ENCODE measurements around the gene TMPRSS3.

GRCh38 chr21:42344631-42345030 is 51.2 kb downstream of the TMPRSS3 start:
- TF ChIP-seq CBX5 (CRISPR knock-in tag; IDR thresholded peaks at IDR 0.05; ENCODE audit: borderline replicate concordance) (no peak), NFKB2 (CRISPR knock-in tag; IDR thresholded peaks at IDR 0.05; ENCODE audit: borderline replicate concordance) (no peak), ESRRA (CRISPR knock-in tag; IDR thresholded peaks at IDR 0.05; ENCODE audit: low read depth) (no peak), ZNF891 (CRISPR knock-in tag; IDR thresholded peaks at IDR 0.05) (no peak), NFE2 (CRISPR knock-in tag; IDR thresholded peaks at IDR 0.05) (no peak)

Data from HepG2 (cell line).